GM12864 (cell line): ENCODE measurements around the gene GADL1.
A peak's percentile ranks its signal among the peaks of the same experiment; 100 is the strongest.

Source experiments
- DNase-seq: peaks from one replicate; pipeline ENCODE4 v3.0.0-alpha.2; 2011; ENCODE audit warnings: low read depth
- H3K4me3 ChIP-seq: 2 replicates; pipeline ENCODE4 v1.5.1; 2011; ENCODE audit warnings: mild to moderate bottlenecking, low read depth, low read length, control low read depth
- TF ChIP-seq, protein P1 (sequence below): IDR thresholded peaks from 2 replicates; pipeline ENCODE4 v1.5.1; 2011; ENCODE audit warnings: low read depth, mild to moderate bottlenecking, moderate library complexity, low read length, control low read depth, inconsistent platforms; ENCODE audit errors: missing control alignments

GADL1 gene

GRCh38 chr3:30894521-30895251 lies at the start of gene GADL1:
Gene GADL1, minus strand, starts transcription at chr3:30894661. Its CDS starts 47 bp downstream, at chr3:30894614.
- H3K4me3 ChIP-seq, result peak within 1 kb of the TSS; percentile 25
- DNase-seq, result no peak

GRCh38 chr3:30944124-30944523 lies 49.7 kb upstream of the GADL1 start:
- TF ChIP-seq, protein P1, sequence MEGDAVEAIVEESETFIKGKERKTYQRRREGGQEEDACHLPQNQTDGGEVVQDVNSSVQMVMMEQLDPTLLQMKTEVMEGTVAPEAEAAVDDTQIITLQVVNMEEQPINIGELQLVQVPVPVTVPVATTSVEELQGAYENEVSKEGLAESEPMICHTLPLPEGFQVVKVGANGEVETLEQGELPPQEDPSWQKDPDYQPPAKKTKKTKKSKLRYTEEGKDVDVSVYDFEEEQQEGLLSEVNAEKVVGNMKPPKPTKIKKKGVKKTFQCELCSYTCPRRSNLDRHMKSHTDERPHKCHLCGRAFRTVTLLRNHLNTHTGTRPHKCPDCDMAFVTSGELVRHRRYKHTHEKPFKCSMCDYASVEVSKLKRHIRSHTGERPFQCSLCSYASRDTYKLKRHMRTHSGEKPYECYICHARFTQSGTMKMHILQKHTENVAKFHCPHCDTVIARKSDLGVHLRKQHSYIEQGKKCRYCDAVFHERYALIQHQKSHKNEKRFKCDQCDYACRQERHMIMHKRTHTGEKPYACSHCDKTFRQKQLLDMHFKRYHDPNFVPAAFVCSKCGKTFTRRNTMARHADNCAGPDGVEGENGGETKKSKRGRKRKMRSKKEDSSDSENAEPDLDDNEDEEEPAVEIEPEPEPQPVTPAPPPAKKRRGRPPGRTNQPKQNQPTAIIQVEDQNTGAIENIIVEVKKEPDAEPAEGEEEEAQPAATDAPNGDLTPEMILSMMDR, result no peak
- DNase-seq, result no peak
- H3K4me3 ChIP-seq, result no peak overlapping the region

More at GRCh38 chr3:30894521-30895251, at the start of gene GADL1:
- TF ChIP-seq, protein P1, result no peak

DNA sequence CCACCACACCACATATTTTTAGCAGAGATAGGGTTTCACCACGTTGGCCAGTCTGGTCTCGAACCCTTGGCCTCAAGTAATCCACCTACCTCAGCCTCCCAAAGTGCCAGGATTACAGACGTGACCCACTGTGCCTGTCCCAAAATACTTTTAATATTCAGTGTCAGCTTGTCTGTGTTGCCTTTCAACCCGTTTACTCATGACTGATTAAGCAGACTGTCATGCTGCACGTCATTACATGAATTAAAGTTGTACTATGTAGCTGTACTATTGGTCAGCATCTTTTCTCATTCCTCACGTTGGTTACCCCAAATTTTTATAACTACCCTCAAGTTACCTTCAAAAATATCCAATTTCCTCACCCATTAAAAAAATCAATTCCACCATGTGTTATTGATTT lies 48.7 kb upstream of the GADL1 start:
- TF ChIP-seq, protein P1, result no peak
- no peak for DNase-seq
- H3K4me3 ChIP-seq, result no peak overlapping the region

DNA sequence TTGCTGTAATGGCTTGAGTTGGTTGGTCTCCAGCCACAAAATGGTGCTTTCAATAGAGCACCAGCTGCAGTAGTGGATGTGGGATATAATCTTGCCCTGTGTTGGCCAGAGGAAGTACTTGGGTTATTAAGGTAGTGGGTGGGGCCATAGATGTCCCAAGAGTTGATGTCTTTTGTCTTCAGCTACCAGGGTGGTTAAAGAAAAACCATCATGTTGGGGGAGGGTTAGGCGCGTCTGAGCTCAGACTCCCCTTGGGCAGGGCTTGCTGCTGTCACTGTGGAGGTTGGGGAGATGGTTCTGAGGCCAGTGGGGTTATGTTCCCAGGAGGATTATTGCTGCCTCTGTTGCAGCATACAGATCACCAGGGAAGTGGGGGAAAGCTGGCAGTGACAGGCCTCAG lies 46.9 kb upstream of the GADL1 start:
- TF ChIP-seq, protein P1, result no peak
- DNase-seq, result no peak
- H3K4me3 ChIP-seq, result no peak overlapping the region

GRCh38 chr3:30940740-30941139 lies 46.3 kb upstream of the GADL1 start:
- no peak overlapping the region for H3K4me3 ChIP-seq
- TF ChIP-seq, protein P1, result no peak
- DNase-seq, result no peak

- no peak overlapping the region for H3K4me3 ChIP-seq
- no peak for DNase-seq
- TF ChIP-seq, protein P1, result peak; percentile 19
These were observed 39.7 kb upstream of the GADL1 start for GRCh38 chr3:30934208-30934550.
